OCI-LY7 (cell line): Measurements from ENCODE around the gene HUS1.

Experiments
- EZH2phosphoT487 ChIP-seq: fragments of 200-600 bp; sonication (generic); IDR thresholded peaks from 2 replicates; pipeline ENCODE4 v1.6.1; 2018; ENCODE audit warnings: low read depth, borderline replicate concordance, mild to moderate bottlenecking, mixed run types, antibody characterized with exemption, low read length, moderate library complexity, mixed read lengths
- TF ChIP-seq, protein P1 (sequence below): fragments of 200-600 bp; sonication (generic); conservative IDR thresholded peaks from 2 replicates; pipeline ENCODE4 v1.5.1; 2014; ENCODE audit warnings: mild to moderate bottlenecking, antibody characterized with exemption, low read length, moderate library complexity, mixed read lengths

DNA sequence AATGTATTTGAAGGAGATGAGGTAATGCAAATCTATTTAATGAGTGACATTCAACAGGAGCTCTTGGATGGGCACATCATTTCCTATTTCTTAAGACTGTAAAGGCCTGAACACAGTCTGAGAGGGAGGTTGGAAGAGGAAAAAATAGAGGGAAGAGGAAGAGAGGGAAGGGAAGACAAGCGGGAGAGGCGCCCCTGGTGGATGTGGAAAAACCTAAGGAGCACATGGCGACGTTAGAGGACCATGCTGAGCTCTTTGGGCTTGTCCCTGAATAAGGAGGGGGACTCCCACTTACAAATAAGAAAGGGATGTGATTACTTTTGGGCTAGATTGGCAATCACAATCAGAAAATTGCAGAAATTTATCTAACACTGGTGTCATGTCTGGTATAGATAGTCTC lies 29.8 kb upstream of the HUS1 start:
- TF ChIP-seq, protein P1, sequence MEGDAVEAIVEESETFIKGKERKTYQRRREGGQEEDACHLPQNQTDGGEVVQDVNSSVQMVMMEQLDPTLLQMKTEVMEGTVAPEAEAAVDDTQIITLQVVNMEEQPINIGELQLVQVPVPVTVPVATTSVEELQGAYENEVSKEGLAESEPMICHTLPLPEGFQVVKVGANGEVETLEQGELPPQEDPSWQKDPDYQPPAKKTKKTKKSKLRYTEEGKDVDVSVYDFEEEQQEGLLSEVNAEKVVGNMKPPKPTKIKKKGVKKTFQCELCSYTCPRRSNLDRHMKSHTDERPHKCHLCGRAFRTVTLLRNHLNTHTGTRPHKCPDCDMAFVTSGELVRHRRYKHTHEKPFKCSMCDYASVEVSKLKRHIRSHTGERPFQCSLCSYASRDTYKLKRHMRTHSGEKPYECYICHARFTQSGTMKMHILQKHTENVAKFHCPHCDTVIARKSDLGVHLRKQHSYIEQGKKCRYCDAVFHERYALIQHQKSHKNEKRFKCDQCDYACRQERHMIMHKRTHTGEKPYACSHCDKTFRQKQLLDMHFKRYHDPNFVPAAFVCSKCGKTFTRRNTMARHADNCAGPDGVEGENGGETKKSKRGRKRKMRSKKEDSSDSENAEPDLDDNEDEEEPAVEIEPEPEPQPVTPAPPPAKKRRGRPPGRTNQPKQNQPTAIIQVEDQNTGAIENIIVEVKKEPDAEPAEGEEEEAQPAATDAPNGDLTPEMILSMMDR = no peak
- TF ChIP-seq EZH2phosphoT487 = no peak
